HG03442 (cell line): ENCODE results near the gene LIAS.
"Not testable (repeated sequence)": the region's sequence is repeated elsewhere in the genome, so short reads cannot be mapped to it uniquely, and the experiment has no call there.

Source experiments
- ATAC-seq: cut with Tn5 transposase; IDR thresholded peaks from one replicate; pipeline ENCODE4 v1.9.1; 2021; ENCODE audit warnings: mild to moderate bottlenecking, moderate library complexity; ENCODE audit not compliant: unreplicated experiment

The LIAS gene

GRCh38 chr4:39495446-39496213, 36.8 kb downstream of the LIAS start:
- no peak for ATAC-seq

GRCh38 chr4:39497909-39498726, 39.3 kb downstream of the LIAS start:
- ATAC-seq, result no peak

GRCh38 chr4:39498727-39499020, 39.8 kb downstream of the LIAS start:
- no peak for ATAC-seq

- ATAC-seq, result no peak
Measured at GRCh38 chr4:39502019-39502663, 43.3 kb downstream of the LIAS start.

- not testable (repeated sequence) for ATAC-seq
Measured at GRCh38 chr4:39502664-39503035, 43.8 kb downstream of the LIAS start.

- no peak for ATAC-seq
Measured at GRCh38 chr4:39504538-39504937, 45.7 kb downstream of the LIAS start.

GRCh38 chr4:39505581-39505980, 46.7 kb downstream of the LIAS start:
- ATAC-seq, result no peak

GRCh38 chr4:39510348-39510929, 51.6 kb downstream of the LIAS start:
- no peak for ATAC-seq

- not testable (repeated sequence) for ATAC-seq
Measured at GRCh38 chr4:39514266-39514665, 55.4 kb downstream of the LIAS start.

GRCh38 chr4:39514888-39515401, 56.1 kb downstream of the LIAS start:
- no peak for ATAC-seq

GRCh38 chr4:39515669-39516401, 57.0 kb downstream of the LIAS start:
- not testable (repeated sequence) for ATAC-seq

- ATAC-seq, result no peak
Measured at GRCh38 chr4:39516407-39516966, 57.6 kb downstream of the LIAS start.

- no peak for ATAC-seq
Measured at GRCh38 chr4:39518484-39518883, 59.6 kb downstream of the LIAS start.

- no peak for ATAC-seq
Measured at GRCh38 chr4:39521253-39521919, 62.5 kb downstream of the LIAS start.

- ATAC-seq, result no peak
Measured at GRCh38 chr4:39522068-39522467, 63.2 kb downstream of the LIAS start.

- ATAC-seq, result no peak
Measured at GRCh38 chr4:39524161-39524957, 65.5 kb downstream of the LIAS start.

- ATAC-seq, result no peak
Measured at GRCh38 chr4:39525822-39526690, 67.2 kb downstream of the LIAS start.

GRCh38 chr4:39526765-39527295, 68.0 kb downstream of the LIAS start:
- no peak for ATAC-seq
